Neural cell (in vitro differentiated cells): Measurements from ENCODE around the gene ZFP1. TPM values are rescaled to one million over a fixed set of nuclear protein-coding genes. Genes with fewer than 3 reads are reported as not detected.
"Not testable (repeated sequence)": the region's sequence is repeated elsewhere in the genome, so short reads cannot be mapped to it uniquely, and the experiment has no call there.

Experiments used
- H2AFZ ChIP-seq: fragments of 200-600, 300-800 bp; sonication (generic), shearing (Covaris generic); 2 replicates; pipeline ENCODE4 v1.6.0; 2014; ENCODE audit warnings: low read depth, mild to moderate bottlenecking, antibody characterized with exemption, low read length, moderate library complexity
- H3F3A ChIP-seq: fragments of 200-600 bp; shearing (Covaris generic); 2 replicates; pipeline ENCODE4 v1.6.1; 2016; ENCODE audit warnings: mild to moderate bottlenecking, moderate library complexity, mixed read lengths, antibody characterized with exemption, low read length; ENCODE audit not compliant: insufficient read depth, poor library complexity, severe bottlenecking
- H3K27ac ChIP-seq: fragments of 200-600, 300-800 bp; sonication (generic), shearing (Covaris generic); 2 replicates; pipeline ENCODE4 v1.5.1; 2014; ENCODE audit warnings: mild to moderate bottlenecking, low read length, moderate library complexity
- H3K27me3 ChIP-seq: fragments of 300-800, 200-600 bp; sonication (generic), shearing (Covaris generic); 2 replicates; pipeline ENCODE4 v1.6.0; 2014; ENCODE audit warnings: mild to moderate bottlenecking, low read depth, low read length, moderate library complexity; ENCODE audit not compliant: insufficient read depth
- H3K36me3 ChIP-seq: fragments of 300-800, 200-600 bp; sonication (generic), shearing (Covaris generic); 2 replicates; pipeline ENCODE4 v1.5.1; 2014; ENCODE audit warnings: mild to moderate bottlenecking, antibody characterized with exemption, low read length, moderate library complexity; ENCODE audit not compliant: insufficient read depth
- H3K4me2 ChIP-seq: fragments of 300-800, 200-600 bp; sonication (generic), shearing (Covaris generic); 2 replicates; pipeline ENCODE4 v1.6.0; 2014; ENCODE audit warnings: mild to moderate bottlenecking, low read length
- H3K4me3 ChIP-seq: fragments of 300-800, 200-600 bp; sonication (generic), shearing (Covaris generic); 2 replicates; pipeline ENCODE4 v1.5.1; 2014; ENCODE audit warnings: mild to moderate bottlenecking, low read length, moderate library complexity
- H3K79me2 ChIP-seq: fragments of 200-600 bp; shearing (Covaris generic); replicated peaks from 2 replicates; pipeline ENCODE4 v1.6.0; 2014; ENCODE audit warnings: mild to moderate bottlenecking, low read length, moderate library complexity; ENCODE audit not compliant: insufficient read depth
- H3K9ac ChIP-seq: fragments of 300-800, 200-600 bp; sonication (generic), shearing (Covaris generic); 2 replicates; pipeline ENCODE4 v1.6.1; 2016; ENCODE audit warnings: mild to moderate bottlenecking, low read length, mixed read lengths
- H3K9me2 ChIP-seq: fragments of 200-600 bp; shearing (Covaris generic); 2 replicates; pipeline ENCODE4 v1.6.1; 2016; ENCODE audit warnings: mild to moderate bottlenecking, low read length, mixed read lengths; ENCODE audit not compliant: insufficient read depth
- H3K9me3 ChIP-seq: fragments of 200-600, 300-800 bp; sonication (generic), shearing (Covaris generic); 2 replicates; pipeline ENCODE4 v1.6.1; 2016; ENCODE audit warnings: mild to moderate bottlenecking, mixed run types, low read length, moderate library complexity, mixed read lengths
- H4K20me1 ChIP-seq: fragments of 200-600 bp; shearing (Covaris generic); 2 replicates; pipeline ENCODE4 v1.6.1; 2016; ENCODE audit warnings: mild to moderate bottlenecking, mixed run types; ENCODE audit not compliant: insufficient read depth
- EP300 ChIP-seq: fragments of 450-650 bp; conservative IDR thresholded peaks from 2 replicates; pipeline ENCODE4 v1.6.1; 2014; ENCODE audit warnings: antibody characterized with exemption, mild to moderate bottlenecking, moderate library complexity; ENCODE audit not compliant: poor library complexity, severe bottlenecking
- EZH2 ChIP-seq: fragments of 200-600, 300-800 bp; shearing (Covaris generic), sonication (generic); IDR thresholded peaks from 2 replicates; pipeline ENCODE4 v1.6.1; 2014; ENCODE audit warnings: antibody characterized with exemption, low read length, borderline replicate concordance, mild to moderate bottlenecking; ENCODE audit not compliant: insufficient read depth, poor library complexity, severe bottlenecking
- MXI1 ChIP-seq: fragments of 450-650 bp; conservative IDR thresholded peaks from 2 replicates; pipeline ENCODE4 v1.6.1; 2014; ENCODE audit warnings: antibody characterized with exemption, mild to moderate bottlenecking; ENCODE audit not compliant: poor library complexity, severe bottlenecking
- RAD21 ChIP-seq: fragments of 450-650 bp; conservative IDR thresholded peaks from 2 replicates; pipeline ENCODE4 v1.6.1; 2014; ENCODE audit warnings: antibody characterized with exemption, mild to moderate bottlenecking, moderate library complexity
- SMC3 ChIP-seq: fragments of 450-650 bp; conservative IDR thresholded peaks from 2 replicates; pipeline ENCODE4 v1.6.1; 2014; ENCODE audit warnings: antibody characterized with exemption, mild to moderate bottlenecking, moderate library complexity; ENCODE audit not compliant: poor library complexity
- TAF1 ChIP-seq: IDR thresholded peaks from 2 replicates; pipeline ENCODE4 v1.6.1; 2012; ENCODE audit warnings: low read depth
- polyA plus RNA-seq: library from polyadenylated mRNA; depleted of rRNA; stranded (reverse); fragments of >200 nt; gene quantifications from 2 replicates; pipeline ENCODE4 v1.2.3, GENCODE V29; 2014
- TF ChIP-seq, protein P1 (sequence below): fragments of 450-650 bp; IDR thresholded peaks from 2 replicates; pipeline ENCODE4 v1.5.1; 2014; ENCODE audit warnings: antibody characterized with exemption, mild to moderate bottlenecking, moderate library complexity; ENCODE audit not compliant: poor library complexity, severe bottlenecking
- TF ChIP-seq, protein P2 (sequence below): IDR thresholded peaks from 2 replicates; pipeline ENCODE4 v1.6.1; 2012; ENCODE audit warnings: borderline replicate concordance

ZFP1 gene
- polyA plus RNA-seq, 1 donor from 2014 or later, result 47.1 TPM

DNA sequence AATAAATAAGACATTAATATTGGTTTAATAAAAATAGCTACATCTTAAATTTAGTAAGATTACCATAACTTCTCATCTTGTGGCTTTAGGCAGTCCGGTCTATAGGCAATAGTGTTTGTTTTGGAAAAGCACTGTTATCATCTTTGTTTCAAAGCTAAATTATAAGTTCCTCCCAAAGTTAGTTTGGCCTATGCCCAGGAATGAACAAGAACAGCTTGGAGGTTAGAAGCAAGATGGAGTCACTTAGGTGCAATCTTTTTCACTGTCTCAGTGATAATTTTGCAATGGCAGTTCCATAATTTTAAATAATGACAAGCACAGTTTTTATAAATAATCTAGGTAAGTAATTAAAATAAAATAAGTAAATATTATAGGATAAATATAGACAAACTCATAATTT, 25.7 kb upstream of the ZFP1 start:
- H3K27me3 ChIP-seq, result no peaks in the 10 kb centered on the region
- H3K9ac ChIP-seq, result no peak overlapping the region
- no peaks in the 10 kb centered on the region for H3K79me2 ChIP-seq
- no peak overlapping the region for H3K27ac ChIP-seq
- H3K4me3 ChIP-seq, result no peak overlapping the region
- H3K36me3 ChIP-seq, result no peaks in the 10 kb centered on the region
- H3K9me3 ChIP-seq, result peaks cover 5% of the 10 kb centered on the region
- TF ChIP-seq RAD21, result no peak
- TF ChIP-seq, protein P1, sequence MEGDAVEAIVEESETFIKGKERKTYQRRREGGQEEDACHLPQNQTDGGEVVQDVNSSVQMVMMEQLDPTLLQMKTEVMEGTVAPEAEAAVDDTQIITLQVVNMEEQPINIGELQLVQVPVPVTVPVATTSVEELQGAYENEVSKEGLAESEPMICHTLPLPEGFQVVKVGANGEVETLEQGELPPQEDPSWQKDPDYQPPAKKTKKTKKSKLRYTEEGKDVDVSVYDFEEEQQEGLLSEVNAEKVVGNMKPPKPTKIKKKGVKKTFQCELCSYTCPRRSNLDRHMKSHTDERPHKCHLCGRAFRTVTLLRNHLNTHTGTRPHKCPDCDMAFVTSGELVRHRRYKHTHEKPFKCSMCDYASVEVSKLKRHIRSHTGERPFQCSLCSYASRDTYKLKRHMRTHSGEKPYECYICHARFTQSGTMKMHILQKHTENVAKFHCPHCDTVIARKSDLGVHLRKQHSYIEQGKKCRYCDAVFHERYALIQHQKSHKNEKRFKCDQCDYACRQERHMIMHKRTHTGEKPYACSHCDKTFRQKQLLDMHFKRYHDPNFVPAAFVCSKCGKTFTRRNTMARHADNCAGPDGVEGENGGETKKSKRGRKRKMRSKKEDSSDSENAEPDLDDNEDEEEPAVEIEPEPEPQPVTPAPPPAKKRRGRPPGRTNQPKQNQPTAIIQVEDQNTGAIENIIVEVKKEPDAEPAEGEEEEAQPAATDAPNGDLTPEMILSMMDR, result no peak
- TF ChIP-seq SMC3, result no peak
- H4K20me1 ChIP-seq, result no peaks in the 10 kb centered on the region
- no peak overlapping the region for H2AFZ ChIP-seq
- no peak overlapping the region for H3K4me2 ChIP-seq
- no peaks in the 10 kb centered on the region for H3K9me2 ChIP-seq
- no peaks in the 10 kb centered on the region for H3F3A ChIP-seq

DNA sequence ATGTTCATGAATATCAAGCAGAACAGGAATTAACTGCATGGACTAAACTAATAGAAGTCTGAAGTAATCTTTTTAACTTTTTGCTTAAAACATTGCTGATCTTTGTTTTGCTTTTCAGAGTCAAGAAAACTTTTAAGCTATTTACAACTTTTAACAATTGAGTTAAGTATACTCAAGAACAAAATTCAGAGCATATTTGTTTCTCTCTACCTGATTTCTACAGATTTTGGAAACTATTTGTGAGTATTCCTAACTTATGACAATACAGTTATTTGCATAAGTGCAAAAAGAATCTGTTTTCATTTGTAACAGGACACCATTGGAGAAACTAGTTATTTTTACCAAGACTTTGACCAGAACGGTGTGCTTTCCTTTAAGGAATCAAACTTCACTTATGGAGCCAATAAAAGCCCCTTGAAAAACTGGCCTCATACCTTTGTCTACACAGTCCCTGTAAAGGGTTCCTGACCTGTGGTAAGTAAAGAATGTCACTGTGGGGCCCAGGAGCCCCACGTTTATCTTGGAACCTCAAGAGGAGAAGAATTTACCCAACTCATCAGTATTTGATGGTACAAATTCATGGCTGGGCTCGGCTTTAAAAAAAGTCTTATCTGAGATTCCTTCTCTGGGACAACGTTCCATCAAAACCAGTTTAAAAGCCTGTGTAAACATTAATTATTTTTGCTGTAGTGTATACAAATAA, 20.5 kb upstream of the ZFP1 start:
- Histone ChIP-seq H4K20me1 (no peaks in the 10 kb centered on the region), H3K27me3 (no peaks in the 10 kb centered on the region), H3F3A (no peaks in the 10 kb centered on the region), H3K9me3 (peaks cover 9% of the 10 kb centered on the region), H3K4me3 (no peak overlapping the region), H2AFZ (no peak overlapping the region), H3K79me2 (no peaks in the 10 kb centered on the region), H3K9ac (no peak overlapping the region), H3K36me3 (no peaks in the 10 kb centered on the region), H3K4me2 (no peak overlapping the region), H3K9me2 (no peaks in the 10 kb centered on the region), H3K27ac (no peak overlapping the region)
- no peak for TF ChIP-seq EP300
- TF ChIP-seq SMC3, result no peak
- TF ChIP-seq TAF1, result no peak
- TF ChIP-seq RAD21, result no peak
- TF ChIP-seq, protein P1, result no peak
- no peak for TF ChIP-seq MXI1
- TF ChIP-seq, protein P2, sequence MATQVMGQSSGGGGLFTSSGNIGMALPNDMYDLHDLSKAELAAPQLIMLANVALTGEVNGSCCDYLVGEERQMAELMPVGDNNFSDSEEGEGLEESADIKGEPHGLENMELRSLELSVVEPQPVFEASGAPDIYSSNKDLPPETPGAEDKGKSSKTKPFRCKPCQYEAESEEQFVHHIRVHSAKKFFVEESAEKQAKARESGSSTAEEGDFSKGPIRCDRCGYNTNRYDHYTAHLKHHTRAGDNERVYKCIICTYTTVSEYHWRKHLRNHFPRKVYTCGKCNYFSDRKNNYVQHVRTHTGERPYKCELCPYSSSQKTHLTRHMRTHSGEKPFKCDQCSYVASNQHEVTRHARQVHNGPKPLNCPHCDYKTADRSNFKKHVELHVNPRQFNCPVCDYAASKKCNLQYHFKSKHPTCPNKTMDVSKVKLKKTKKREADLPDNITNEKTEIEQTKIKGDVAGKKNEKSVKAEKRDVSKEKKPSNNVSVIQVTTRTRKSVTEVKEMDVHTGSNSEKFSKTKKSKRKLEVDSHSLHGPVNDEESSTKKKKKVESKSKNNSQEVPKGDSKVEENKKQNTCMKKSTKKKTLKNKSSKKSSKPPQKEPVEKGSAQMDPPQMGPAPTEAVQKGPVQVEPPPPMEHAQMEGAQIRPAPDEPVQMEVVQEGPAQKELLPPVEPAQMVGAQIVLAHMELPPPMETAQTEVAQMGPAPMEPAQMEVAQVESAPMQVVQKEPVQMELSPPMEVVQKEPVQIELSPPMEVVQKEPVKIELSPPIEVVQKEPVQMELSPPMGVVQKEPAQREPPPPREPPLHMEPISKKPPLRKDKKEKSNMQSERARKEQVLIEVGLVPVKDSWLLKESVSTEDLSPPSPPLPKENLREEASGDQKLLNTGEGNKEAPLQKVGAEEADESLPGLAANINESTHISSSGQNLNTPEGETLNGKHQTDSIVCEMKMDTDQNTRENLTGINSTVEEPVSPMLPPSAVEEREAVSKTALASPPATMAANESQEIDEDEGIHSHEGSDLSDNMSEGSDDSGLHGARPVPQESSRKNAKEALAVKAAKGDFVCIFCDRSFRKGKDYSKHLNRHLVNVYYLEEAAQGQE, result no peak
- no peak for TF ChIP-seq EZH2

DNA sequence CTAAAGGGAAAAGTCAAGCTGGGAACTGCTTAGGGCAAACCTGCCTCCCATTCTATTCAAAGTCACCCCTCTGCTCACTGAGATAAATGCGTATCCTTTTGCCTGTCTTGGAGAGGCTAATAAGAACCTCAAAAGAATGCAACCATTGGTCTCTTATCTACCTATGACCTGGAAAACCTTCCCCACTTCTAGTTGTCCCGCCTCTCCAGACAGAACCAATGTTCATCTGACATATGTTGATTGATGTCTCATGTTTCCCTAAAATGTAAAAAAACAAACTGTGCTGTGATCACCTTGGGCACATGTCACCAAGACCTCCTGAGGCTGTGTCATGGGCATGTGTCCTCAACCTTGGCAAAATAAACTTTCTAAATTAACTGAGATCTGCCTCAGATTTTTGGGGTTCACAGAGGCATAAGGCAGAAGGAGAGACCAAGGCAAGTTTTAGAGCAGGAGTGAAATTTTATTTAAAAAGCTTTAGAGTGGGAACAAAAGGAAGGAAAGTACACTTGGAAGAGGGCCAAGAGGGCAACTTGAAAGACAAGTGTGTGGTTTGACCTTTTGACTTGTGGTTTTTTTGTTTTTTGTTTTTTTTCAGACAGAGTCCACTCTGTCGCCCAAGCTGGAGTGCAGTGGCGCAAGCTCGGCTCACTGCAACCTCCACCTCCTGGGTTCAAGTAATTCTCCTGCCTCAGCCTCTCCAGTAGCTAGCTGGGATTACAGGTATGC, 18.7 kb upstream of the ZFP1 start:
- not testable (repeated sequence) for H3K9me2 ChIP-seq, H3K36me3 ChIP-seq

More for the DNA sequence above, 18.7 kb upstream of the ZFP1 start:
- H3K79me2 ChIP-seq, H3K27ac ChIP-seq, H2AFZ ChIP-seq, H3F3A ChIP-seq, H3K9me3 ChIP-seq, H3K9ac ChIP-seq, H4K20me1 ChIP-seq, H3K27me3 ChIP-seq, H3K4me3 ChIP-seq, H3K4me2 ChIP-seq: not testable (repeated sequence)
